Nephron progenitor cell (in vitro differentiated cells): ENCODE results near the gene MTMR11.
A peak's percentile ranks its signal among the peaks of the same experiment; 100 is the strongest.

ENCODE experiments used
- DNase-seq: peaks from one replicate; pipeline ENCODE4 v3.0.0; 2021
- H3K27ac Mint-ChIP-seq: 2 replicates; pipeline ENCODE4 v1.8.0; 2021; ENCODE audit warnings: mild to moderate bottlenecking, moderate library complexity, mixed read lengths
- H3K27me3 Mint-ChIP-seq: 2 replicates; pipeline ENCODE4 v1.8.0; 2021; ENCODE audit warnings: mild to moderate bottlenecking, low read depth, mixed read lengths; ENCODE audit not compliant: poor library complexity
- H3K36me3 Mint-ChIP-seq: 2 replicates; pipeline ENCODE4 v1.8.0; 2021; ENCODE audit warnings: low read depth, mixed read lengths
- H3K4me1 Mint-ChIP-seq: 2 replicates; pipeline ENCODE4 v1.8.0; 2021; ENCODE audit warnings: mixed read lengths
- H3K4me3 Mint-ChIP-seq: 2 replicates; pipeline ENCODE4 v1.8.0; 2021; ENCODE audit warnings: mild to moderate bottlenecking, moderate library complexity, mixed read lengths
- H3K9me3 Mint-ChIP-seq: 2 replicates; pipeline ENCODE4 v1.8.0; 2021; ENCODE audit warnings: mild to moderate bottlenecking, moderate library complexity, mixed read lengths
- CTCF ChIP-seq: fragments of 200-600 bp; sonication (generic); IDR thresholded peaks from 2 replicates; pipeline ENCODE4 v1.5.0; 2021; ENCODE audit warnings: antibody characterized with exemption

MTMR11 gene

DNA sequence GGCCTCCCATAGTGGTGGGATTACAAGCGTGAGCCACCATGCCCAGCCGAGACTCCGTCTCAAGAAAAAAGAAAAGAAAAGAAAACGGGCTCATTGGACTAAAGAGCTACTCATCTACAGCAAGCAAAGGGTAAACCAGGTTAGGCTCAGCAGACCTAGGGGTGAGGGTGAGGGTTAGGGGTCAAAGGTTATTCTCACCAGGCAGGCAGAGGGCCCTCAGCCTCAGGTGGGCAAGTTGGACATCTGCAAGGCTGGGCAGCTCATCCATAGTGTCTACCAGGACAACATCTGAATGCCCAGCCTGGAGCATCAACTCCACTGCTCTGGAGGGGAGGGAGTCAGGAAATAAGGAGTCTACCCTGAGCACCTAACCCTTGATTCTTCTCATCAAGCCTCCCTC lies 3.5 kb downstream of the MTMR11 start:
- TF ChIP-seq CTCF = no peak
- Mint-ChIP-seq H3K9me3 (no peaks in the 10 kb centered on the region), H3K4me1 (peaks cover 42% of the 10 kb centered on the region), H3K27me3 (peaks cover 5% of the 10 kb centered on the region), H3K27ac (no peak overlapping the region), H3K36me3 (peaks cover 10% of the 10 kb centered on the region), H3K4me3 (no peak overlapping the region)
- no peak for DNase-seq

DNA sequence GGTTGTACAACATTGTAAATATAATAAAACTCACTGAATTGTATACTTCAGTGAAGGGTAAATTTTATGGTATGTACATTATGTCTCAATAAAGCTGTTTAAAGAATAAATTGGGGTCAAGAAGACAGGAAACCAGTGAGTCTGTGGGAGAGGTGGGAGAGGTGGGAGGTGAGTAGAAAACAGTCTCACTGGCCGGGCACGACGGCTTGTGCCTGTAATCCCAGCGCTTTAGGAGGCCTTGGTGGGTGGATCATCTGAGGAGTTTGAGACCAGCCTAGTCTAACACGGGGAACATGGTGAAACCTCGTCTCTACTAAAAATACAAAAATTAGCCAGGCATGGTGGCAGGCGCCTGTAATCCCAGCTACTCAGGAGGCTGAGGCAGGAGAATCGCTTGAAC lies 4.2 kb downstream of the MTMR11 start:
- Mint-ChIP-seq H3K4me3 (no peak overlapping the region), H3K9me3 (no peaks in the 10 kb centered on the region), H3K27ac (no peak overlapping the region), H3K27me3 (peaks cover 5% of the 10 kb centered on the region), H3K36me3 (peaks cover 10% of the 10 kb centered on the region), H3K4me1 (peaks cover 42% of the 10 kb centered on the region)
- no peak for TF ChIP-seq CTCF
- DNase-seq = no peak

DNA sequence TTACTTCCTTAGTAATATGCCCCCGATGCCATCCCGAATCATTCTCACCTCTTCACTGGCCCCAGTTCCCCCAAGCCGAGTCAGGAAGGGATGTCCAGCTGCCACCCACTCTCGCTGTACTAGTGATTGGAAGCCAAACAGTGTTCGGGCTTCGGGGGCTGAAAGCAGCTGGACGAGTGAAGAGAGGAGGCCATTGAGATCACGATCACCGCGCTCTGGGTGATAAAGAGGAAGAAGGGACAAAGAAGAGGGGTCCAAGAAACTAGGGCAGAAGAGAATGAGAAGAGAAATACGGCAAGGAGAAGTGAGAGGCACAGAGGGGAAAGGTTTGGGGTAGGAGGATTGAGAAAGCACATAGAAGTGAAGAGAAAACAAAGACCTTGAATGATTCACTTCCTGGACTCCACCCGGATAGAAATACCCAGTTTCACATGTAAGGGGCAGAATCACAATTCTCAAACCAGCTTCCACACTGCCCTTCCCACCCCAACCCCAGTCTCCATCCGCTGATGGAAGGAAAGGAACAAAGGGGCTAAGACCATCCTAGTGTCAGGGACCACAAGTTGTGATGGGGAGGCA lies 5.4 kb downstream of the MTMR11 start:
- H3K27me3 Mint-ChIP-seq = peaks cover 5% of the 10 kb centered on the region
- no peak overlapping the region for H3K4me3 Mint-ChIP-seq
- no peaks in the 10 kb centered on the region for H3K9me3 Mint-ChIP-seq
- peaks cover 10% of the 10 kb centered on the region for H3K36me3 Mint-ChIP-seq
- no peak for TF ChIP-seq CTCF
- H3K4me1 Mint-ChIP-seq = peaks cover 40% of the 10 kb centered on the region
- no peak overlapping the region for H3K27ac Mint-ChIP-seq
- no peak for DNase-seq

DNA sequence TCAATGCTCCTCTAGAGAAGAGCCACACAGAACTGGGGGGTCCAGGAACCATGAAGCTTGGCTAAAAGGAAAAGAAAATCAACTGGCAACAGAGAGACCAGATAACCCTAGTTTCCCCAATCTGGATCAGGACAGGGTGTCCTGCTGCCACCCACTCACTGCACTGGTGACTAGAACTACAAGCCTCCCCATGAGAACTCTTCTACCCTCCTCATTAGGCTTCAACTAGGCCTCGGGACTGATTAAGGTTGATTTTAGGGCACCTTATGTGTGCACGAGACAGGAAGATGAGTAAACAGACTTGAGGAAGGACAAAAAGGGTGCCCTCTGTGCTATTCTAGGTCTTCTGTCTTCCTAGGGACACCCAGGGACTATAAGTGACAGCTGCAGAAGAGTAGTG lies 6.8 kb downstream of the MTMR11 start:
- H3K4me1 Mint-ChIP-seq = peaks cover 45% of the 10 kb centered on the region
- DNase-seq = no peak
- peaks cover 5% of the 10 kb centered on the region for H3K27me3 Mint-ChIP-seq
- H3K4me3 Mint-ChIP-seq = no peak overlapping the region
- H3K27ac Mint-ChIP-seq = peak overlapping the region; percentile 55
- no peaks in the 10 kb centered on the region for H3K9me3 Mint-ChIP-seq
- H3K36me3 Mint-ChIP-seq = peaks cover 25% of the 10 kb centered on the region
- TF ChIP-seq CTCF = no peak

DNA sequence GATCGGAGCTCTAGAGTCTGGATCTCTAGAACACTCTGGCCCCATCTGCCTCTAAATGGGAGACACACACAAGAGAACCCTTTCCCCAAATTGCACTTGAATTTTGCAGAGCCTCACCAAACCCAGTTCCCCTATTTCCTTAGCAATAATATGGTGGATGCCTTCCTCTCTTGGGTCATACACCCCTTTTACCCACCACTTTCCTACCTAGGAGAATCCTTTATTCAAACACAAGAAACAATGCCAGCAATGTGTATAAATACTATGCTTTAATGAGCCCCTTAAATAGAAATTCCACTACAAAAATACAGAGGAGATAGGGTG lies 8.3 kb downstream of the MTMR11 start:
- H3K4me3 Mint-ChIP-seq = peak overlapping the region; percentile 100
- peaks cover 5% of the 10 kb centered on the region for H3K27me3 Mint-ChIP-seq
- no peak for TF ChIP-seq CTCF
- peak overlapping the region; percentile 98 for H3K27ac Mint-ChIP-seq
- no peak for DNase-seq
- peaks cover 40% of the 10 kb centered on the region for H3K36me3 Mint-ChIP-seq
- H3K9me3 Mint-ChIP-seq = no peaks in the 10 kb centered on the region
- H3K4me1 Mint-ChIP-seq = peaks cover 50% of the 10 kb centered on the region

GRCh38 chr1:149927563-149928400 lies 8.9 kb downstream of the MTMR11 start, which contains the start of gene SF3B4:
SF3B4 (minus strand) TSS chr1:149927803; CDS start chr1:149927759, 44 bp downstream.
- H3K4me1 Mint-ChIP-seq = peaks cover 50% of the 10 kb centered on the region
- peaks cover 46% of the 10 kb centered on the region for H3K36me3 Mint-ChIP-seq
- DNase-seq = peak; percentile 95
- no peaks in the 10 kb centered on the region for H3K9me3 Mint-ChIP-seq
- H3K4me3 Mint-ChIP-seq = peak within 1 kb of the TSS; percentile 100
- H3K27me3 Mint-ChIP-seq = peaks cover 5% of the 10 kb centered on the region
- TF ChIP-seq CTCF = no peak
- H3K27ac Mint-ChIP-seq = peak within 1 kb of the TSS; percentile 98
